H9 (cell line): ENCODE results near the gene MTFMT. TPM values are rescaled to one million over a fixed set of nuclear protein-coding genes. Genes with fewer than 3 reads are reported as not detected.

Experiments
- DNase-seq: peaks from one replicate; pipeline ENCODE4 v3.0.0-alpha.2; 2017
- H2AFZ ChIP-seq: one replicate; pipeline ENCODE4 v1.6.1; 2013; ENCODE audit warnings: mild to moderate bottlenecking, low read length, control low read depth, moderate library complexity
- H2AK5ac ChIP-seq: 2 replicates; pipeline ENCODE4 v1.6.1; 2013; ENCODE audit warnings: low read length, control low read depth, mixed read lengths; ENCODE audit not compliant: insufficient read length
- H2BK120ac ChIP-seq: one replicate; pipeline ENCODE4 v1.6.1; 2013; ENCODE audit warnings: low read depth, mild to moderate bottlenecking, low read length, control low read depth, inconsistent platforms; ENCODE audit not compliant: poor library complexity, severe bottlenecking
- H2BK12ac ChIP-seq: 2 replicates; pipeline ENCODE4 v1.6.1; 2013; ENCODE audit warnings: low read length, control low read depth, mixed read lengths, low read depth; ENCODE audit not compliant: insufficient read length
- H2BK15ac ChIP-seq: 2 replicates; pipeline ENCODE4 v1.6.1; 2013; ENCODE audit warnings: low read depth, low read length, control low read depth
- H2BK20ac ChIP-seq: one replicate; pipeline ENCODE4 v1.6.1; 2013; ENCODE audit warnings: low read depth, mild to moderate bottlenecking, low read length, control low read depth, inconsistent platforms; ENCODE audit not compliant: poor library complexity, severe bottlenecking
- H2BK5ac ChIP-seq: 2 replicates; pipeline ENCODE4 v1.6.1; 2013; ENCODE audit warnings: low read length, control low read depth, mixed read lengths; ENCODE audit not compliant: insufficient read length
- H3K14ac ChIP-seq: 2 replicates; pipeline ENCODE4 v1.6.1; 2013; ENCODE audit warnings: low read length, control low read depth; ENCODE audit not compliant: insufficient read depth
- H3K18ac ChIP-seq: 2 replicates; pipeline ENCODE4 v1.6.1; 2013; ENCODE audit warnings: low read depth, mild to moderate bottlenecking, mixed read lengths, low read length, control low read depth; ENCODE audit not compliant: insufficient read length
- H3K23ac ChIP-seq: 2 replicates; pipeline ENCODE4 v1.6.1; 2013; ENCODE audit warnings: low read length, control low read depth, mixed read lengths, low read depth; ENCODE audit not compliant: insufficient read length
- H3K23me2 ChIP-seq: 2 replicates; pipeline ENCODE4 v1.6.1; 2013; ENCODE audit warnings: low read depth, mild to moderate bottlenecking, mixed read lengths, low read length, control low read depth; ENCODE audit not compliant: insufficient read length, poor library complexity, severe bottlenecking
- H3K27ac ChIP-seq: 2 replicates; pipeline ENCODE4 v1.5.1; 2013; ENCODE audit warnings: low read length, control low read depth, mixed read lengths, low read depth; ENCODE audit not compliant: insufficient read length
- H3K27me3 ChIP-seq: 2 replicates; pipeline ENCODE4 v1.6.1; 2013; ENCODE audit warnings: low read length, control low read depth, inconsistent platforms; ENCODE audit not compliant: insufficient read depth
- H3K4ac ChIP-seq: 2 replicates; pipeline ENCODE4 v1.6.1; 2013; ENCODE audit warnings: low read depth, mild to moderate bottlenecking, control low read depth, inconsistent platforms, low read length, moderate library complexity
- H3K4me1 ChIP-seq: 2 replicates; pipeline ENCODE4 v1.6.1; 2013; ENCODE audit warnings: low read length, control low read depth, inconsistent platforms; ENCODE audit not compliant: insufficient read depth
- H3K4me2 ChIP-seq: 2 replicates; pipeline ENCODE4 v1.6.1; 2013; ENCODE audit warnings: low read length, control low read depth, mixed read lengths; ENCODE audit not compliant: insufficient read length, insufficient read depth
- H3K56ac ChIP-seq: 2 replicates; pipeline ENCODE4 v1.6.1; 2013; ENCODE audit warnings: low read depth, mild to moderate bottlenecking, mixed read lengths, low read length, control low read depth; ENCODE audit not compliant: insufficient read length
- H3K79me1 ChIP-seq: 2 replicates; pipeline ENCODE4 v1.6.1; 2013; ENCODE audit warnings: low read depth, mild to moderate bottlenecking, moderate library complexity, low read length, control low read depth, inconsistent platforms; ENCODE audit not compliant: insufficient read depth, poor library complexity, severe bottlenecking
- H3K79me2 ChIP-seq: 2 replicates; pipeline ENCODE4 v1.6.1; 2013; ENCODE audit warnings: low read length, control low read depth, inconsistent platforms; ENCODE audit not compliant: insufficient read depth
- H3K9ac ChIP-seq: 2 replicates; pipeline ENCODE4 v1.6.1; 2013; ENCODE audit warnings: low read length, control low read depth, mixed read lengths; ENCODE audit not compliant: insufficient read length; ENCODE audit errors: extremely low read depth
- H3K9me3 ChIP-seq: one replicate; pipeline ENCODE4 v1.6.1; 2013; ENCODE audit warnings: low read depth, low read length, inconsistent platforms; ENCODE audit not compliant: control insufficient read depth
- H3T11ph ChIP-seq: one replicate; pipeline ENCODE4 v1.6.1; 2013; ENCODE audit warnings: mild to moderate bottlenecking, low read length, control low read depth, inconsistent platforms
- H4K20me1 ChIP-seq: one replicate; pipeline ENCODE4 v1.6.1; 2013; ENCODE audit not compliant: control insufficient read depth, insufficient read length, insufficient read depth
- H4K5ac ChIP-seq: 2 replicates; pipeline ENCODE4 v1.6.1; 2013; ENCODE audit warnings: low read depth, mild to moderate bottlenecking, mixed read lengths, low read length, control low read depth; ENCODE audit not compliant: insufficient read length
- H4K8ac ChIP-seq: replicated peaks from 2 replicates; pipeline ENCODE4 v1.6.1; 2013; ENCODE audit warnings: low read length, control low read depth, mixed read lengths, low read depth; ENCODE audit not compliant: insufficient read length
- H4K91ac ChIP-seq: 2 replicates; pipeline ENCODE4 v1.6.1; 2013; ENCODE audit warnings: low read depth, mild to moderate bottlenecking, moderate library complexity, mixed read lengths, low read length, control low read depth; ENCODE audit not compliant: insufficient read length
- H3K27ac Mint-ChIP-seq, 3 experiments: 2 replicates in 2 of 3; 3 replicates in 1 of 3; pipeline ENCODE4 v1.8.0; 2020 to 2021; ENCODE audit warnings: mixed read lengths in 3 of 3, mild to moderate bottlenecking in 1 of 3, moderate library complexity in 1 of 3
- H3K27me3 Mint-ChIP-seq: 2 replicates; pipeline ENCODE4 v1.8.0; 2021; ENCODE audit warnings: low read depth, mild to moderate bottlenecking, moderate library complexity, mixed read lengths
- H3K36me3 Mint-ChIP-seq, 3 experiments: 2 replicates in 2 of 3; 3 replicates in 1 of 3; pipeline ENCODE4 v1.8.0; 2020 to 2021; ENCODE audit warnings: low read depth in 3 of 3, mixed read lengths in 3 of 3; ENCODE audit not compliant: insufficient read depth in 1 of 3
- H3K4me1 Mint-ChIP-seq, 2 experiments: 2 replicates each; pipeline ENCODE4 v1.8.0; 2020; ENCODE audit warnings: mixed read lengths in 2 of 2
- H3K4me3 Mint-ChIP-seq, 2 experiments: 2 replicates in 1 of 2; 3 replicates in 1 of 2; pipeline ENCODE4 v1.8.0; 2020 to 2021; ENCODE audit warnings: mild to moderate bottlenecking in 2 of 2, mixed read lengths in 2 of 2, moderate library complexity in 1 of 2
- H3K9me3 Mint-ChIP-seq, 2 experiments: 2 replicates in 1 of 2; 3 replicates in 1 of 2; pipeline ENCODE4 v1.8.0; 2020; ENCODE audit warnings: mild to moderate bottlenecking in 2 of 2, mixed read lengths in 2 of 2, moderate library complexity in 1 of 2
- WGBS: extraction: QIAGEN DNeasy Blood & Tissue Kit; methylation state at CpG from one replicate; pipeline ENCODE4 v1.1.7; 2013; ENCODE audit warnings: missing lambda C conversion rate, low lambda C conversion rate, mixed read lengths; ENCODE audit not compliant: insufficient read length; ENCODE audit errors: extremely low coverage; 5-methylcytosine and 5-hydroxymethylcytosine counted together
- total RNA-seq: library from RNA; stranded (reverse); gene quantifications from 2 replicates; pipeline ENCODE4 v1.2.1, GENCODE V29; 2021
- TF ChIP-seq, protein P1 (sequence below): fragments of 200-600 bp; sonication (generic); conservative IDR thresholded peaks from 3 replicates; pipeline ENCODE4 v1.8.0; 2021; ENCODE audit warnings: antibody characterized with exemption, mild to moderate bottlenecking

Gene MTFMT
- total RNA-seq, 1 experiment from 2014 or later: 16.0 TPM

DNA sequence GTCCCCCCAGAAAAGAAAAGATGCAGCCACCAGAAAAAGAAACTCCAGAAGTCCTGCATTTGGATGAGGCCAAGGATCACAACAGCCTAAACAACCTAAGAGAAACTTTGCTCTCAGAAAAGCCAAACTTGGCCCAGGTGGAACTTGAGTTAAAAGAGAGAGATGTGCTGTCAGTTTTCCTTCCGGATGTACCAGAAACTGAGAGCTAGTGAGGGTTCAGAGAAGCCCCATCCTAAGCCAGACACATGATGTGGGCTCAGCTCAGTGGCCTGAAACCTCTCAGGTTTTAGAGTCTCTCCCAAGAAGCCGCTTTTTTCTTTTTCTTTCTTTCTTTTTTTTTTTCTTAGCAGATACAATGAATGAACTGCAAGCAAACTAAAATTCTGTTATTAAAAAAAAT, 23.5 kb upstream of the MTFMT start:
- Histone ChIP-seq H3K27ac (no peak overlapping the region), H4K91ac (no peak overlapping the region), H2BK120ac (no peak overlapping the region), H2BK20ac (no peak overlapping the region), H4K5ac (no peak overlapping the region), H3K27me3 (no peaks in the 10 kb centered on the region), H2BK5ac (no peak overlapping the region), H3K79me2 (no peaks in the 10 kb centered on the region), H3K4me1 (no peaks in the 10 kb centered on the region), H2BK12ac (no peak overlapping the region), H2BK15ac (no peak overlapping the region), H2AFZ (no peak overlapping the region), H3K18ac (no peak overlapping the region), H3T11ph (no peak overlapping the region), H3K4me2 (no peak overlapping the region), H3K4ac (no peak overlapping the region), H3K79me1 (no peaks in the 10 kb centered on the region), H3K14ac (no peak overlapping the region), H3K56ac (no peak overlapping the region), H3K23ac (no peak overlapping the region), H3K9ac (no peak overlapping the region), H3K23me2 (no peaks in the 10 kb centered on the region), H4K8ac (no peak overlapping the region), H3K9me3 (no peaks in the 10 kb centered on the region), H2AK5ac (no peak overlapping the region), H4K20me1 (no peaks in the 10 kb centered on the region)
- no peak for DNase-seq
- H3K9me3 Mint-ChIP-seq: no peaks in the 10 kb centered on the region
- no CpG with 5 or more reads among the region's 2 CpGs for WGBS
- H3K36me3 Mint-ChIP-seq: peaks cover 0 to 6% (median 4%) of the 10 kb centered on the region in 3 experiments; a peak in 3 of 7 replicates
- no peaks in the 10 kb centered on the region for H3K27me3 Mint-ChIP-seq
- TF ChIP-seq, protein P1, sequence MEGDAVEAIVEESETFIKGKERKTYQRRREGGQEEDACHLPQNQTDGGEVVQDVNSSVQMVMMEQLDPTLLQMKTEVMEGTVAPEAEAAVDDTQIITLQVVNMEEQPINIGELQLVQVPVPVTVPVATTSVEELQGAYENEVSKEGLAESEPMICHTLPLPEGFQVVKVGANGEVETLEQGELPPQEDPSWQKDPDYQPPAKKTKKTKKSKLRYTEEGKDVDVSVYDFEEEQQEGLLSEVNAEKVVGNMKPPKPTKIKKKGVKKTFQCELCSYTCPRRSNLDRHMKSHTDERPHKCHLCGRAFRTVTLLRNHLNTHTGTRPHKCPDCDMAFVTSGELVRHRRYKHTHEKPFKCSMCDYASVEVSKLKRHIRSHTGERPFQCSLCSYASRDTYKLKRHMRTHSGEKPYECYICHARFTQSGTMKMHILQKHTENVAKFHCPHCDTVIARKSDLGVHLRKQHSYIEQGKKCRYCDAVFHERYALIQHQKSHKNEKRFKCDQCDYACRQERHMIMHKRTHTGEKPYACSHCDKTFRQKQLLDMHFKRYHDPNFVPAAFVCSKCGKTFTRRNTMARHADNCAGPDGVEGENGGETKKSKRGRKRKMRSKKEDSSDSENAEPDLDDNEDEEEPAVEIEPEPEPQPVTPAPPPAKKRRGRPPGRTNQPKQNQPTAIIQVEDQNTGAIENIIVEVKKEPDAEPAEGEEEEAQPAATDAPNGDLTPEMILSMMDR: no peak
- no peak overlapping the region for H3K27ac Mint-ChIP-seq
- H3K4me1 Mint-ChIP-seq: peaks cover 5 to 6% of the 10 kb centered on the region in 2 experiments
- H3K4me3 Mint-ChIP-seq: no peak overlapping the region
